ENCODE data around the gene NBAS.
"Not testable (repeated sequence)": the region's sequence is repeated elsewhere in the genome, so short reads cannot be mapped to it uniquely, and the experiment has no call there.

NBAS gene

GRCh38 chr2:15363142-15363541 is 198.0 kb downstream of the NBAS start:
- no peak for DNase-seq (ENCODE audit: low read depth)

GRCh38 chr2:15359716-15360531 is 201.2 kb downstream of the NBAS start:
- peak; percentile 27 for DNase-seq (ENCODE audit: low read depth)

DNA sequence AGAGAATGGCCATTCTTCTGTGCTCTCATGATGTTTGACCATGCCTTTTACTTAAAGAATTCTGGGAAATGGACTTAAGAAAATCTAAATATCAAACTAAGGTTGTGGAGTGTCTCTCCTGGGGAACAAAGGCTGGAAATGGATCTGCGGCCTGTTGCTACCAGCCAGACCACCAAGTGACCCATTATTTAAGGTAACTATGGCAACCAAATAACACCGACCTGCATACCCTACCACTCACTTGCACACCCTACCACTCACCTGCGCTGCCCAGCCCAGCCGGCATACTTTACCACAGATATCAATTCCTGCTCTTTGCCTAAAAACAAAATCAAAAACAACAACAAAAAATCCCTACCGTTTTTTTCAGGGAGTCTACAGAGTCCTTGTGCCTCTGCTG is 203.2 kb downstream of the NBAS start:
- DNase-seq (ENCODE audit: low read depth), result no peak

DNA sequence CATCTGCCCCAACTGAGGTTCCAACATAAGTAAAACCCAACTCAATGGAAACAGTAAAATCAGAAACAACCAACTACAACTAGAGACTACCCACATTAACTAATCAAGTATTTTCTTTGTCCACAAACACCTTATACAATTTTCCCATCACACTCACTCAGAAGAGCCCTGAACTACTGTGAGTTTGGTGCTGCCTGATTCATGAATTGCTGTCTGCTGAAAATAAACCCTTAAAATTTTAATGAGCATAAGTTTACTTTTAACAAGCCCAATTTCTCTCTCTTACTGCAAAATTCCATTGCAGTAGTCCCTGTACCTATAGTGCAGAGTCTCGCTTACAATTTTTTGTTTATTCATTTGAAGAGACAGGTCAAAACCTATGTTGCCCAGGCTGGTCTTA is 203.9 kb downstream of the NBAS start:
- DNase-seq (ENCODE audit: low read depth), result no peak

DNA sequence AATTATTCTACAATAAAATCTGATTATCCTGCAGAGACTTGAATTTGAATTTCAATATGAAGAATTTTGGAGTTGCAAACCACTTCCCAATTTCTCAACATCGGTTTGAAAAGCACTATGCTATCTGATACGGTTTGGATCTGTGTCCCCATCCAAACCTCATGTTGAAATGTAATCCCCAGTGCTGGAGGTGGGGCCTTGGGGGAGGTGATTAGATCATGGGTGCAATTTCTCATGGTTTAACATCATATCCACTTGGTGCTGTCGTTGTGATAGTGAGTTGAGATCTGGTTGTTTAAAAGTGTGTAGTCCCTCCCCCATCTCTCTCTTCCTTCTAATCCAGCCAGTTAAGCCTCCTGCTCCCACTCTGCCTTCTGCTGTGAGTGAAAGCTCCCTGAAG is 205.7 kb downstream of the NBAS start:
- no peak for DNase-seq (ENCODE audit: low read depth)

GRCh38 chr2:15354596-15355366 is 206.4 kb downstream of the NBAS start:
- DNase-seq (ENCODE audit: low read depth), result no peak

GRCh38 chr2:15352363-15352762 is 208.8 kb downstream of the NBAS start:
- DNase-seq (ENCODE audit: low read depth), result no peak

- DNase-seq (ENCODE audit: low read depth), result no peak
These were observed 212.5 kb downstream of the NBAS start for GRCh38 chr2:15348636-15349035.

DNA sequence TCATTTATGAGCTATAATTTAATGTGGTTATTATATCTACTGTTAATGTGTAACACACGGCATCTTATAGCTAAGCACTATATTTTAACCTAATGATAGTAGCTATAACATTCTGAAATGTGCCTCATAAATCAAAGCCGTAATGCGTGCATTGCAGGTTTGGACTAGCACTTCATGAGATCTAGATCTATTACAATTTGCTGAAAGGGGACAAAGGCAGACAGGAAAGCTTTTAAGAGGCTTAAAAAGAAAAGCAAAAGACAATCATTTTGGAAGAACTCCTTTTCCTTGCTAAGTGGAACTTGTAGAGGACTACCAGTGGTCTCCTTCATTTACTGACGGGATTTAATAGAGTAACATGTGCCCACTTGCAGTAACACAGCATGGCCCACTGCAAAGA is 213.1 kb downstream of the NBAS start:
- DNase-seq (ENCODE audit: low read depth), result no peak

DNA sequence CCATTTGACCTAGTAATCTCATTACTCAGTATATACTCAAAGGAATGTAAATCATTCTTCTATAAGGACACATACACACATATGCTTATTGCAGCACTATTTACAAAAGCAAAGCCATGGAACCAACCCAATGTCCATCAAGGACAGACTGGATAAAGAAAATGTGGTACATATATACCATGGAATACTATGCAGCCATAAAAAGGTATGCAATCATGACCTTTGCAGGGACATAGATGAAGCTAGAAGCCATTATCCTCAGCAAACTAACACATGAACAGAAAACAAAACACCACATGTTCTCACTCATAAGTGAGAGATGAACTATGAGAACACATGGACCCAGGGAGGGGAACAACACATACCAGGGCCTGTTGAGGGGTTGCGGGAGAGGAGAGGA is 214.5 kb downstream of the NBAS start:
- no peak for DNase-seq (ENCODE audit: low read depth)

DNA sequence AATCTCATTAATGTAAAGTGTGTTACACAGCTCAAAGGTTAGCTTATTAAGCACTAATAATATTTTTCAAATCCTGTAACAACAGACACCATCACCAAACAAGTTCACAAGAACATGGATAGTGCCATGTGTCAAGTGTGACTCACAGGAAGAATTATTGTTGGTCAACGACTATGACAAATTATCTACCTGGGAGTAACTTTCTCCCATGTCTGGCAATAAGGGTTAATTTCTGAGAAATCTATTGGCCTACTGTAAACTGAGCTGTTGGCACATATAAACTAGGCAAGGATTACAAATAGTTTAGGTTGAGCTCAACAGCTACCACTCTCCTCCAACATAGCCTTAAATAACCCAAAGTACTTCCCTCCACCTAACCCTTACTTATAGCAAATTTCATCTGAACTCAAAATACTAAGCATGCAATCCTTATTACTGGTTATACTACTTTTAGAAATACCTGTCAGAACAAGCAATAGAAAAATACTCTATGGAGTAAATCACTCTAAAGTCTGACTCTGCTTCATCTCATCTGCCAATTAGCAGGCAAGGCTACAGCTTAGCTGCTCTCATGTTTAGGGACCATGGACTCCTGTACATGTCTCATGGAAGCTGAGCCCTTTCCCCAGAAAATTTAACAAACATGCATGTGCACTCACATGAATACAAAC is 223.0 kb downstream of the NBAS start:
- DNase-seq (ENCODE audit: low read depth), result no peak

DNA sequence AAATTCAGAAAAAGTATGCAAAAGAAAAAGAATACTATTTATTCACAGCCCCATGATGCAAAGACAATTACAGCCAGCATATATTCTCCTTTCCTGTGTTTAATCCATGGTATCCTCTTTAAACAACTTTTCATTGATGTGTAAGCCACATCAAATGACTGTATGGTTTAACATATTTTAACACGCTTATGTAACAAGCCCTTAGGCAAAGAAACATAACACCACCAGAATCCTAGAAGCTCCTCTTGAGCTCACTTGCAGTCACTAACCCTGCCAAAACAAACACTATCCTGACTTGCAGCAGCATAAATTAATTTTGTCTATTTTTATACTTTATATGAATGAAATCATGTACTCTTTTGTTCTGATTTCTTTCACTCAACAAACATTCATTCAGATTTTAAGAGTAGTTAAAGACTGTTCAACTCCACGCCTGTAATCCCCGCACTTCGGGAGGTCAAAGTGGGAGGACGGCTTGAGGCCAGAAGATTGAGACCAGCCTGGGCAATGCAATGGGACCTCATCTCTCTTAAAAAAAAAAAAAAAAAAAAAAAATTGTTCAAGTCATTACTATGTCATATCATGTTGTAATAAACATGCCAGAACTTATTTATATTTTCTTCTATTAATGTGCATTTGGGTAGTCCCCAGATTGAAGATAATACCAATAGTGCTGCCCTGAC is 226.3 kb downstream of the NBAS start:
- peak; percentile 70 for DNase-seq (ENCODE audit: low read depth)

DNA sequence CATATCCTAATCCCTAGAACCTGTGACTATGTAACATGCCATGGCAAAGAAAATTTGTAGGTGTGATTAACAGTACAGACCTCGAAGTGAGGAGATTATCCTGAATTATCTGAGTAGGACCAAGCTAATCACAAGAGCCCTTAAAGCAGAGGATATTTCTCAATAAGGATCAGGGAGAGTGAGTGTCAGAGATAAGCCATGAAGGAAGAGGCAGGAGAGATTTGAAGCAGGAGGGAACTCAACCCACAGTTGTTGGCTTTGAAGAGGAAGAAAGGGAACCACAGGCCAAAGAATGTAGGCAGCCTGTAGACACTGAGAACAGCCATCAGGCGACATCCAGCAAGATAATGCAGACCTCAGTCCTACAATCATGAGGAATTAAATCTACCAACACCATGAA is 229.3 kb downstream of the NBAS start:
- DNase-seq (ENCODE audit: low read depth), result no peak

- DNase-seq (ENCODE audit: low read depth), result no peak
These were observed 235.8 kb downstream of the NBAS start for GRCh38 chr2:15325296-15325695.

DNA sequence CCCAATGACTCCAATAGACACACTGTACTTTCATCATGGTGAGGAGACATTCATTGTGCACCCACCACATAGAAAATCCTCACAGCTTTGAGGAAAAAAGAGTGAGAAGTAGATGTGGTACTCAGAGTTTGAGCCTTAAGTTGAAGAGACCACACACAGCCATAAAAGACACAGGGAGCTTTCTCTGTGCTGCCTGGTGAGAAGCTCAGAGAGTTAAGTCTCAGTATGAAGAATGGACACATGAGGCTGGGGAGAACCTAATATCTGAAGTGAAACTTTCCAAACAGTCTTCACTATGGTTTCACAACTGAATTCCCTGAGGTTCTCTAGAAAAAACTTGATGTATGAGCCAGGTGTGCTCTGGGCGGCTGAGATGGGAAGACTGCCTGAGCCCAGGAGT is 237.9 kb downstream of the NBAS start:
- no peak for DNase-seq (ENCODE audit: low read depth)

GRCh38 chr2:15321481-15321880 is 239.7 kb downstream of the NBAS start:
- not testable (repeated sequence) for DNase-seq (ENCODE audit: low read depth)

- DNase-seq (ENCODE audit: low read depth), result no peak
These were observed 244.7 kb downstream of the NBAS start for GRCh38 chr2:15316370-15316814.

DNA sequence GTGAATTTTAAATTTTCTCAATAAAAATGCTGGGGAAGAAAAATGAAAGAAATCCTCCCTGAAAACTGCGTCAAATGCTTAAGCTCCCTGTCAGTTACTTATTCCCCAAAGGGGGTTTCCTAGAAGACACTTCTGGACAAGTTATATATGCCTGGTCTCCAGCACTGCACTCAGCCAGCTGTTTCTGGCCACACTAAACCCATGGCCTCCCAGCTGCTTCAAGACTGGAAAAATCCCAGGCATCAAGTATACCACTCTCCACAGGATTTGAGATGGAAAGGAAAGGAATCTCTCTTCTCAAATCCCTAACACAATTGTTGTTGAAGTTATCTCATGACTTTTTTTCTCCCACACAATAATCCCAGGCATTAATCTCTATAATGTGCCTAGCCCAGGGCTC is 245.7 kb downstream of the NBAS start:
- DNase-seq (ENCODE audit: low read depth), result no peak

DNA sequence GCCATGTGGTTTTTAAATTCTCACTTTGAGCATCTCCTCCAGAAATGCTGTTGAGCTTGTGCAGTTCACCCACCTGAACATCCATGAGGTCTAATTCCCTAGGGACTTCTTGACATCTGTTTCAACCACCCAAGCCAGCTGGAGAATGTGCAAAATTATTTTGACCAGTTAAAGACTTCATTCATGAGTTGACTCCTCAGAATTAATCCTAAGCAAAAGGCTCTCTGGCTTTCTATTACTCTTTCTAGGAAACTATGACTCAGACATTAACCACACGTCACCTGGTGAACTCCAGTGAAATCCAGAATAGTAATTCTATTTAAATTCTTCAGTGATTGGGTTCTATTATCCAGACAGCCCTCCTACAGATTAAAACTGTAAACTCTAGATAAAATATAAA is 247.5 kb downstream of the NBAS start:
- DNase-seq (ENCODE audit: low read depth), result no peak

GRCh38 chr2:15311926-15312325 is 249.2 kb downstream of the NBAS start:
- DNase-seq (ENCODE audit: low read depth), result no peak

- DNase-seq (ENCODE audit: low read depth), result no peak
These were observed 249.8 kb downstream of the NBAS start for GRCh38 chr2:15311201-15311907.

DNA sequence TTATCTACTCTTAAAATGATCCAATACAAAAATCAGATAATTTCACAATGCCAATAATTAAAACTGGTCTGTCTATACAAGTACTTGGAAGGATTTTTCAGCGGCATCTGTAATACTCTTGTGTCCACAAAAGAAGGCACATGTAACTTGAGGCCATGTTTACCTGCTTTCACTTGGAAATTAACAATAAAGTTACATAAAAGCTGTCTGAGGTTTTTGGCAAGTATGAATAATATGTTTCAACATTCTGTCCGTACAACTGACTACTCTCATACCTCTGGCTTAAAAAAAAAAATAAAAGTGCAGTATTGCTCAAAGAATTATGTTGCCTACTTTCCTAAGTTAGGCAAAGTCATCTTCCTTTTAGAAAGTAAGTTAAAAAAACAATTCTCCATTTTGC is 253.6 kb downstream of the NBAS start:
- DNase-seq (ENCODE audit: low read depth), result no peak
